IMR-90 (cell line): ENCODE data around the gene STXBP4. TPM values are rescaled to one million over a fixed set of nuclear protein-coding genes. Genes with fewer than 3 reads are reported as not detected.

Experiments
- ATAC-seq: fragments of 200-7000 bp; cut with Tn5 transposase; 2 replicates; pipeline ENCODE4 v1.9.1; 2020; ENCODE audit warnings: low read depth, mild to moderate bottlenecking, moderate library complexity
- BruUV-seq: library from RNA; stranded (reverse); fragments of 400-500 nt; replicated peaks from 2 replicates; lab custom pipeline; 2021; lab: Mats Ljungman, UMichigan
- CTCF ChIA-PET: fragments of 300-600 bp; formaldehyde crosslinking; extraction: SDS; loops from one replicate; lab custom pipeline; 2021; ENCODE audit warnings: antibody characterized with exemption; lab: Yijun Ruan, JAX
- POLR2A ChIA-PET: fragments of 300-600 bp; sonication (Branson Sonifier 250); formaldehyde crosslinking; loops from one replicate; lab custom pipeline; 2022; ENCODE audit warnings: antibody characterized with exemption; ENCODE audit not compliant: unreplicated experiment; lab: Charles Lee
- DNase-seq: peaks from one replicate; pipeline ENCODE4 v3.0.0; 2013
- H2AFZ ChIP-seq: replicated peaks from 2 replicates; pipeline ENCODE3; 2013; ENCODE audit warnings: low read length, mild to moderate bottlenecking; ENCODE audit not compliant: poor library complexity
- H2AK5ac ChIP-seq: 2 replicates; pipeline ENCODE4 v1.6.1; 2013; ENCODE audit warnings: low read depth, low read length, inconsistent platforms
- H2AK9ac ChIP-seq: replicated peaks from 2 replicates; pipeline ENCODE3; 2013; ENCODE audit warnings: mild to moderate bottlenecking, low read depth, low read length, moderate library complexity; ENCODE audit not compliant: poor library complexity
- H2BK120ac ChIP-seq: 2 replicates; pipeline ENCODE4 v1.6.1; 2013; ENCODE audit warnings: low read depth, low read length, inconsistent platforms
- H2BK15ac ChIP-seq: 3 replicates; pipeline ENCODE4 v1.6.1; 2013; ENCODE audit warnings: low read depth, low read length, inconsistent platforms
- H2BK20ac ChIP-seq: 2 replicates; pipeline ENCODE4 v1.6.1; 2013; ENCODE audit warnings: low read depth, mild to moderate bottlenecking, inconsistent platforms, low read length, moderate library complexity
- H2BK5ac ChIP-seq: 2 replicates; pipeline ENCODE4 v1.6.1; 2013; ENCODE audit warnings: mild to moderate bottlenecking, low read depth, low read length, inconsistent platforms; ENCODE audit not compliant: poor library complexity, severe bottlenecking
- H3K14ac ChIP-seq: replicated peaks from 2 replicates; pipeline ENCODE4 v1.6.1; 2013; ENCODE audit warnings: low read depth, low read length, inconsistent platforms
- H3K18ac ChIP-seq: 2 replicates; pipeline ENCODE4 v1.6.1; 2013; ENCODE audit warnings: low read depth, low read length, control low read depth
- H3K23ac ChIP-seq: 2 replicates; pipeline ENCODE4 v1.6.1; 2013; ENCODE audit warnings: low read depth, low read length, inconsistent platforms
- H3K27ac ChIP-seq: 2 replicates; pipeline ENCODE4 v1.5.1; 2013; ENCODE audit warnings: mild to moderate bottlenecking, control low read depth, low read length; ENCODE audit not compliant: insufficient read depth
- H3K27me3 ChIP-seq: 2 replicates; pipeline ENCODE4 v1.6.1; 2013; ENCODE audit warnings: low read length; ENCODE audit not compliant: control insufficient read depth, insufficient read depth
- H3K36me3 ChIP-seq: 2 replicates; pipeline ENCODE4 v1.6.1; 2013; ENCODE audit warnings: low read length, mixed read lengths; ENCODE audit not compliant: control insufficient read depth, insufficient read depth
- H3K4ac ChIP-seq: 2 replicates; pipeline ENCODE4 v1.6.1; 2013; ENCODE audit warnings: low read depth, low read length, inconsistent platforms
- H3K4me1 ChIP-seq: 2 replicates; pipeline ENCODE4 v1.6.1; 2013; ENCODE audit warnings: low read length, mixed read lengths; ENCODE audit not compliant: control insufficient read depth, insufficient read depth
- H3K4me2 ChIP-seq: 2 replicates; pipeline ENCODE4 v1.6.1; 2013; ENCODE audit warnings: low read depth, mild to moderate bottlenecking, control low read depth, low read length, moderate library complexity
- H3K4me3 ChIP-seq: 2 replicates; pipeline ENCODE4 v1.5.1; 2013; ENCODE audit warnings: low read depth, mild to moderate bottlenecking, control low read depth, low read length, moderate library complexity; ENCODE audit not compliant: insufficient read depth
- H3K56ac ChIP-seq: 2 replicates; pipeline ENCODE4 v1.6.1; 2013; ENCODE audit warnings: low read length, inconsistent platforms; ENCODE audit not compliant: insufficient read depth; ENCODE audit errors: extremely low read depth
- H3K79me1 ChIP-seq, 2 experiments: 2 replicates each; pipeline ENCODE4 v1.6.1; 2013; ENCODE audit warnings: low read length in 2 of 2, inconsistent platforms in 1 of 2, low read depth in 1 of 2
- H3K9ac ChIP-seq: 2 replicates; pipeline ENCODE4 v1.6.1; 2013; ENCODE audit warnings: low read depth, low read length, control low read depth
- H3K9me1 ChIP-seq: 2 replicates; pipeline ENCODE4 v1.6.1; 2013; ENCODE audit warnings: low read length, inconsistent platforms; ENCODE audit not compliant: insufficient read depth
- H3K9me3 ChIP-seq: 2 replicates; pipeline ENCODE4 v1.6.1; 2013; ENCODE audit warnings: low read length; ENCODE audit not compliant: control insufficient read depth, insufficient read depth
- H4K20me1 ChIP-seq: 2 replicates; pipeline ENCODE4 v1.6.1; 2013; ENCODE audit warnings: low read length, inconsistent platforms; ENCODE audit not compliant: insufficient read depth
- H4K5ac ChIP-seq: 2 replicates; pipeline ENCODE4 v1.6.1; 2013; ENCODE audit warnings: mild to moderate bottlenecking, low read depth, low read length, control low read depth
- H4K8ac ChIP-seq, 2 experiments: 2 replicates each; pipeline ENCODE4 v1.6.1; 2013; ENCODE audit warnings: low read depth in 2 of 2, low read length in 2 of 2, control low read depth in 1 of 2, inconsistent platforms in 1 of 2
- H4K91ac ChIP-seq: 2 replicates; pipeline ENCODE4 v1.6.1; 2013; ENCODE audit warnings: low read depth, low read length, inconsistent platforms; ENCODE audit not compliant: insufficient read depth
- CEBPB ChIP-seq: IDR thresholded peaks from 2 replicates; pipeline ENCODE4 v1.6.1; 2012; ENCODE audit warnings: low read depth, low read length, improper control_type of control experiment
- CHD1 ChIP-seq: IDR thresholded peaks from 2 replicates; pipeline ENCODE4 v1.6.1; 2012; ENCODE audit warnings: low read depth, low read length, improper control_type of control experiment
- MAFK ChIP-seq: IDR thresholded peaks from 2 replicates; pipeline ENCODE4 v1.6.1; 2012; ENCODE audit warnings: low read depth, low read length, improper control_type of control experiment
- RAD21 ChIP-seq: IDR thresholded peaks from 2 replicates; pipeline ENCODE4 v1.6.1; 2012; ENCODE audit warnings: low read length, improper control_type of control experiment
- RFX5 ChIP-seq: IDR thresholded peaks from 2 replicates; pipeline ENCODE4 v1.8.0; 2012; ENCODE audit warnings: low read depth, mild to moderate bottlenecking, low read length, moderate library complexity
- WGBS, 2 experiments: methylation state at CpG; one replicate each; pipeline versions ENCODE4 v1.1.5 to v1.1.7; 2013; ENCODE audit warnings: missing lambda C conversion rate in 2 of 2; ENCODE audit not compliant: insufficient read length in 1 of 2; ENCODE audit errors: extremely low coverage in 2 of 2; 5-methylcytosine and 5-hydroxymethylcytosine counted together
- dilution Hi-C: fragments of 300-500 bp; cut with HindIII; formaldehyde crosslinking; loops from one replicate; pipeline ENCODE4 v1.14.3; 2018; ENCODE audit warnings: low sequenced_read_pairs; ENCODE audit not compliant: unreplicated experiment
- in situ Hi-C: fragments of 300-500 bp; cut with MboI; formaldehyde crosslinking; loops from 3 replicates; pipeline ENCODE4 v1.14.3; 2019; ENCODE audit warnings: low sequenced_read_pairs, inconsistent platforms, mixed read lengths
- intact Hi-C: fragments of 100-400 bp; cut with micrococcal nuclease; formaldehyde crosslinking; loops from 2 replicates; pipeline ENCODE4 v1.10.0; 2022
- polyA plus RNA-seq, 3 experiments: library from polyadenylated mRNA; depleted of rRNA; stranded (reverse); fragments of >200 nt; gene quantifications; 2 replicates each; pipeline ENCODE4 v1.2.3, GENCODE V29; 2012; ENCODE audit warnings: low replicate concordance in 1 of 3
- total RNA-seq: library from RNA; depleted of rRNA; stranded (reverse); fragments of >200 nt; gene quantifications from 2 replicates; pipeline ENCODE4 v1.2.3, GENCODE V29; 2012

STXBP4 gene
- total and polyA plus RNA-seq, 2 of the 4 experiments (the other 2 are of a cell fraction) = 4.1 to 20.4 TPM

DNA sequence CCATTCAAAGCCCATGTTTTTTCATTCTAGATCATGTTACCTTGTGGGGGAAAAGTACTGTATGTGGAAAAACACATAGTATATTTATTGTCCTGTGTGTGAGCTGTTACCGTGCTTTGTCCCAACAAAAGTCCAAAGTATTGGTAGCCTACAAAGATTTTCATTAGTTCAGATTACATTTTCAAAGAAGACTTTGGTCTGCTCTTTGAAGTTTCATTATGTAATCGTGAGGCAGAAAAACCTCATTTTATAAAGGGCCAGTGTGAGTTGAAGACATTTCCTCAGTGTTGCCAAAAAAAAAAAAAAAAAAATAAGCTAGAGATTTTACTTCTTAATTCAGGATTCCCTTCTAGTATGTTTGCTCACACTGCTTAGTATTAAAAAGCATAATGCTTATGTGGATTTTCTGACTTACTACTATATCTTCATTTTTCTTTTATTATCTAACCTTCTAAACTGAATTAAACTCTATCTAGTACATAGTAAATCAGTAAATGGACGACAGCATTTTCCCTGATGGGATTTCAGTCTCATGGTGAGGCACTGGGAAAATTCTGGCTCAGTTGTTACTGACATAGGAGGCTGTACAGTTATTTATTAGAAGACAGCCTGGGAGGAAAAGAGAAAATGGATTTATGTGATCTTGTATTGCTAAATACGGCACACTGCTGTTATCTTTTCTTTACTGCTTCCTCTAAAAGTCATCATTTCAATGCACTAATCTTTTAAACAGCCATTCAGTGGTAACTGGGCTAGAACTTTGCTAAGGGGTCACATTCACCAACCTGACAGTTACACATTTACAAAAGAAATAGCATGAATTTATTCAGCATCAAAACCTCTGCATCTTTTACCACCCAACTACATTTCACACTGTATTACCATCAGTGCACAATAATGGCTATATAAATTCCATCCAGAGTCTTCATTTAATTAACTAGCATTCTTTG, 100.6 kb downstream of the STXBP4 start:
- in situ Hi-C loops = loop anchor here (10.0 kb wide), 1 partner anchor 56 kb away; no protein-coding TSS in a partner anchor
- Histone ChIP-seq H2BK5ac (no peak overlapping the region), H2AK9ac (no peak overlapping the region), H3K18ac (no peak overlapping the region), H4K91ac (no peak overlapping the region), H3K9me1 (no peaks in the 10 kb centered on the region), H3K36me3 (no peaks in the 10 kb centered on the region), H4K8ac (no peak overlapping the region), H3K4me2 (no peak overlapping the region), H4K20me1 (no peaks in the 10 kb centered on the region), H2BK15ac (no peak overlapping the region), H3K4ac (no peak overlapping the region), H3K79me1 (no peaks in the 10 kb centered on the region), H3K14ac (no peak overlapping the region), H2AFZ (no peak overlapping the region), H3K9ac (no peak overlapping the region), H2BK120ac (no peak overlapping the region), H3K27ac (no peak overlapping the region), H3K4me3 (no peak overlapping the region), H2BK20ac (no peak overlapping the region), H3K9me3 (no peaks in the 10 kb centered on the region), H3K4me1 (no peaks in the 10 kb centered on the region), H2AK5ac (no peak overlapping the region), H3K23ac (no peak overlapping the region), H4K5ac (no peak overlapping the region), H3K27me3 (no peaks in the 10 kb centered on the region), H3K56ac (no peak overlapping the region)
- DNase-seq (no peak), ATAC-seq (no peak)
- POLR2A ChIA-PET = no interaction called here
- no CpG with 5 or more reads among the region's 4 CpGs for WGBS, 2 experiments
- BruUV-seq = no TSS peak
- dilution Hi-C loops = no loop called here
- CTCF ChIA-PET = no interaction called here
- intact Hi-C loops = loop anchor here (10.0 kb wide), 1 partner anchor 64 kb away; no protein-coding TSS in a partner anchor
- TF ChIP-seq MAFK (no peak), RFX5 (no peak), CEBPB (no peak), RAD21 (no peak), CHD1 (no peak)
